Activated CD8-positive, alpha-beta memory T cell treated with anti-CD3 and anti-CD28 coated beads, Interleukin-2, amount 50 U/mL, for 1 hour (primary cell): ENCODE measurements around the gene PTPRN2.

Experiments used
- DNase-seq: peaks from one replicate; pipeline ENCODE4 v3.0.0-alpha.2; 2020; ENCODE audit errors: extremely low read depth

Gene PTPRN2

GRCh38 chr7:158097453-158098124 lies 490.0 kb downstream of the PTPRN2 start:
- DNase-seq, result no peak

DNA sequence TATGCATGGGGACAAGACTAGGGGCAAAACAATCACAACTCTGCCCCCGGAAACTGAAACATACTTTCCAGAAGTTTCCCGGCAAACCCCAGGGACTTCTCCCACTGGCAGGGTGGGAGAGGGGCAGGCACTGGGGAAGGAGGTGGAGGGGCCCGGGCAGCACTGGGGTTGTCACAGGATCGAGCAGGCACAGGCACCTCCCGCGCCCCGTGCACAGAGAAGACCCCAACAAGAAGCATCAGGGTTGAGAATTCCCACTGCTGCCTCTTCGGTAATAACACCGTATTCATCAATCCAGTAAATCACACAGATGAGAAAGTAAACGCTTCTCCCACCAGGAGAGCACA lies 490.5 kb downstream of the PTPRN2 start:
- no peak for DNase-seq

GRCh38 chr7:158096582-158096981 lies 491.0 kb downstream of the PTPRN2 start:
- no peak for DNase-seq

DNA sequence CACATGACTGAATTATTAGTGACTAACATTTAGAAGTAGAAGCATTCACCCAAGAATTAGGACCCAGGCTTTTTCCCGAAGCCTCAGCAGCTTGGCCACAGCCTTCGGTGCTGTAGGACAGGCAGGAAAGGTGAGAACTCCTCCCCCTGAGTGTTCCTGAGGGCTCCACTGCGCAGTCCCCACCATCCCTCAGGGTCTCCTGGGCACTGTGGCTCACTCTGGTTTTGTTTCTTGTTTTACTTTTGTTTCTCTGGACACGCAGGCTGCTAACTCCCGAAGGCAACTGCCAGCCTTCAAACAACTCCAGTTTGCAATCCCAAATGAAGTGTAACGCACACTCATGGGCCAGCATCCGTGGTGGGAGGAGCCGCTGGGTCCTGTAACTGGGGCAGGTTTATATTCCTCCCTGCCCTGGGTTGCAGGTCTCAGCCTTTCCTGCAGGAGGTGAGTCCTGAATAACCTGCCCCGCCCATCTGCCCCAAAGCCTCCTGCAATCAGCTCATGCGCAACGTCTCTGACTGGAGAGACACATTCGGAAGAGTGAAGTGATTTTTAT lies 492.9 kb downstream of the PTPRN2 start:
- no peak for DNase-seq

DNA sequence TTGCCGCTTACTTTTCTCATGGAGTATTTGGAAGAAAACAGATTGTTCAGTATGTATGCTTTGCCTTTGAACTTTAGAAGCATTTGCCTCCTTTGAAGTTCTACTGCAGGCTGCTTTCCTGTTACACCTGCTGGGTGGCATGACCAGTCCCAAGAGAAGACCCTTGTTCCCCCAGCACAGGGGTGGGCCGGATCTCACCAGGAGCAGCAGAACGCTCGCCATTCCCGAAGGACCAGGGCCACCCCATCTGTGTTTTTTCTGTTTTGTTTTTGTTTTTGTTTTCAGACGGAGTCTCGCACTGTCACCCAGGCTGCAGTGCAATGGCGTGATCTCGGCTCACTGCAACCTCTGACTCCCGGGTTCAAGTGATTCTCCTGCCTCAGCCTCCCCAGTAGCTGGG lies 493.6 kb downstream of the PTPRN2 start:
- no peak for DNase-seq

DNA sequence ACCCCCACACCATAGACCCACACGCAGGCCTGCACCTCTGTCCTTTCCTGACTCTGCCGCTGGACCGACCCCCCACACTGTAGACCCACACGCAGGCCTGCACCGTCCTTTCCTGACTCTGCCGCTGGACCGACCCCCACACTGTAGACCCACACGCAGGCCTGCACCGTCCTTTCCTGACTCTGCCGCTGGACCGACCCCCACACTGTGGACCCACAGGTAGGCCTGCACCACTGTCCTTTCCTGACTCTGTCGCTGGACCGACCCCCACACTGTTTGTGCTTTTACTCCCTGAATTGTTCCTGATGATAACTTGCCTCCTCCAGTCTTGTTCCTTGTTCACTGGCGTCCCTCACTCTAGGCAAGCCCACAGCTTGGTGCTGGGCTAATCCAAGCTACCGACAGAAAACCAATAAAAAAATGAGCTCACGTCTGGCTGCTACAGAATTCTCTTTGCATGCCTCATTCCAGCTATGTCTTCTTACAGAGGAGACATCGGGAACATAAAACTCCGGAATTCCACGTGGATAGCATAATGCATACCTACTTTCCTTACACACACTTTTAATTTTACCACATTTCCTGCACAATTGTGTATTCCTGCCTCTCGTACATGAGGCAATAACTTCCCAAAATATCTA lies 494.3 kb downstream of the PTPRN2 start:
- no peak for DNase-seq

DNA sequence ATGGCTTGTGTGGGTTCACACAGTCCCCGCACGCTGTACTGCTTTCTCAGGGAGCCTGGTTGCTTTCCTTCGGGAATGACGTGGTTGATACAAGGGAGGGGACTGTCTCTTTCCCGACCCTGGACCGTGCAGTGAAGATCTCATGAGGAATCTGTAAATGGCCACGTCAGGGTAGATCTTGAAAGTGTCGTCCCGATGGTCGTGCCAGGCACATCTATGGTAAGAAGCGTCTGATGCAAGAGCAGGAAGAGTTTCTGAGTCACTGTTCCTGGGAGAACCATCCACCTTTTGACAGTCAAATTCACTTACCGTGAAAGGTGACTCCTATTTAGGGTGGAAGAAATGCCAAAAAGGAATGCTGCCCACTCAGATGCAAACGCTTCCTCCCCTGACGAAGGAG lies 500.4 kb downstream of the PTPRN2 start:
- DNase-seq, result no peak

DNA sequence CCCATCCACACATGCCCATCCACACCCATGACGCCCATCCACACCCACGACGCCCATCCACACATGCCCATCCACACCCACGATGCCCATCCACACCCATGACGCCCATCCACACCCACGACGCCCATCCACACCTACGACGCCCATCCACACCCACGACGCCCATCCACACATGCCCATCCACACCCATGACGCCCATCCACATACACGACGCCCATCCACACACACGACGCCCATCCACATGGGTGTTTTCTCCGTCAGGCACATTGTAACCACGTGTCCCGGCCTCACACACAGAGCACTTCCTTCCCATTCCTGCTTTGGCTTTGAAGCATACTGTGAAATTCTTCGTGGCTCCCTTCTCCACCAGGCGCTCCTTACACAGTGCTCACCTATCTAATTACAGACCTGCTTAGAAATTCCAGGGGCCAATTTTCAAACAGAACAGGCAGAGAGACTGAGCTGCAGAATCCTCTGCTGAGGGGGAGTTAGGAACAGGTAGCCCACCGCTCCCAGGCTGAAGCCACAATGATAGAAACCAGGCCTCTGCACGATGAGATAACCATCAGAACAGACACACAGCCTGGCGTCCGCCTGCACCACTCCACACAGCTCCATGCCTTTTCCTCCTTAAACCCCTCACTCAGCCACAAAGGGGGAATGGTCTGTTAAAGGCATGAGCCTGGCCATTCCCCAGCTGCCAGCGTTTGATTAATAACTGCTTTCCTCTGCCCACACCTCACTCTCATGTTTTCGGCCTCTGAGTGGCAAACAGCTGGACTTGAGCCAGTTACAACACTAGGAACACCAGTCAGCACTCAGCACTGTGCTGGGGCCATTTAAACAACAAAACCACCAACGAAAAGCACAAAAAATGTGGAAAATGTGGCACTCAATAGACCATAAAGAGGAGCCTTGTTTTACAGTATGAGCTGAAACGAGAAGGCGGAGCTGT lies 501.6 kb downstream of the PTPRN2 start:
- no peak for DNase-seq

- no peak for DNase-seq
Observed at GRCh38 chr7:158084555-158084954, 503.1 kb downstream of the PTPRN2 start.

DNA sequence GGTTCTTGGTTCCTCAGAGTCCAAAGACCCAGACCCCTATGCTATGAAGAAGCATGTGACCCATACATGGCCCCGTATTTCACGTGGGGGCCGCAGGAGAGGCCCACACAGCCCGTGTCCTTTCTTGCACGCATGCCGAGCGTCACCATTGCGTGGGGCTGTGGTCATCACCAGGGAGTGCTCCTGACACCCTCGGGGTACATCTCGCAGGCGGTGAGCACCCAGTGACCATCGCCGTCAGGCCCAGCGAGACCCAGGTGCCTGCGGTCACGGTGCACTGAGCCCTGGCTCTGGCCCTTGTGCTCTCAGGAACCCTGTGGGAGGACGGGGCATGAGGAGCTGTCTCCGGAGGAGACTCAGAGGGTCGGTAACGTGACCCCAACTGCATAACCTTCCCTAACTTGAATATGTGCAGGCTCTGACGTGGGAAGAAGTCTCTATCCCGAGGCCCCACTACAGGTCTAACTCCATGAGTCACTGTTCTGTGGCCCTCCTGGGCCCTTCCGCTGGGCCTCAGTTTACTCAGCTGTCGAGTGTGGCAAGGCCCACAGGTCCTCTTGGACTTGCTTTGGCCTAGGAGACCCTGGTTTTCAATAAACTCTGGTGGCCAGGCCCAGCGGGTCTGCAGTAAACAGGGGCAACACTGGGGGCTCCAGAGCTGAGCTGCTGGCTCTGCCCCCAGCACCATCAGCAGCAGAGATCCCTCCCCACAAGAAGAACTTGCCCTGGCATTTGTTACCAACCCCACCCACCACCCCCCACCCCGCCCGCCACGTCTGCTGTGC lies 503.9 kb downstream of the PTPRN2 start:
- DNase-seq, result no peak

- DNase-seq, result no peak
Observed at GRCh38 chr7:158082761-158083160, 504.9 kb downstream of the PTPRN2 start.

- DNase-seq, result no peak
Observed at GRCh38 chr7:158080899-158081445, 506.7 kb downstream of the PTPRN2 start.

- DNase-seq, result no peak
Observed at GRCh38 chr7:158077934-158078910, 509.4 kb downstream of the PTPRN2 start.

- DNase-seq, result no peak
Observed at GRCh38 chr7:158077151-158077840, 510.3 kb downstream of the PTPRN2 start.

GRCh38 chr7:158076656-158077055 lies 511.0 kb downstream of the PTPRN2 start:
- DNase-seq, result no peak

- no peak for DNase-seq
Observed at GRCh38 chr7:158076215-158076614, 511.4 kb downstream of the PTPRN2 start.

GRCh38 chr7:158075633-158076001 lies 512.0 kb downstream of the PTPRN2 start:
- DNase-seq, result no peak

DNA sequence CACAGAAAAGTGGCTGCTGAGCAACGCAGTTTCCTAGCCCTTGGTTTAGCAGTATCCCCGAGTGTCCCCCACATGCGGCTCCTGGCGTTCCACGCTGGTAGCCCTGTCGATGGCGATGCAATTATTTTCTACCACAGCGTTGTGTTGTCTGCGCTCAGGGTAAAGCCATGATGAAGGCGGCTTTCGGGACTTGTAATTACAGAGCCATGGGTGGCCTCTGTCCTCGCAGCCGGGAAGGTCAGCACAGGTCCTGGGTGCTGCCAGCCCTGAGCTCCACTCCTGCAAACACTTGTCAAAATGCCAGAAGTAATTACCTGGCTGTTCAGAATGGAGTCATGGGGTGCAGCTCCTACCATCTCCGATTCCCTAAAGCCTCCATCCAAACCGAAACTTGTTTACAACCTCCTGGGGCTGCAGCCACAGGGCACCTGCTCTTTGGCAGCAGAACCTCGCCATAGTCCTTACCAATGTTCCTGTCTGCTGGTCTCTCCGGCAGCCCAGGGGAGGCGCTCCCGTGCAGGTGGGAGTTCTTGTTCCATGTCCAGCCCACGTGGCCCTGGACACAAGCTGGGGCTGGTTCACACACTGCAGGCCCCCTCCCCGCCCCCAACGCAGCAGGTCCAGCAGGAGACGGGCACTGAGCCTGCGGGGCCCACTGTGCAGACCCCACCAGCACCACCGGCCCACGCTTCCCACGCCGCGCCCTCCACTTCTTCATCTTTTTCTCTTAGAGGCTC lies 512.6 kb downstream of the PTPRN2 start:
- DNase-seq, result no peak
